COLO668 (cell line): Measurements from ENCODE around the gene TCF4.
A peak's percentile ranks its signal among the peaks of the same experiment; 100 is the strongest.
"Not testable (repeated sequence)": the region's sequence is repeated elsewhere in the genome, so short reads cannot be mapped to it uniquely, and the experiment has no call there.

Experiments
- DNase-seq: peaks from one replicate; lab custom pipeline; 2025; ENCODE audit not compliant: unreplicated experiment; lab: John Stamatoyannopoulos, UW

TCF4 gene

GRCh38 chr18:55479656-55480420 lies 108.2 kb downstream of the TCF4 start:
- no peak for DNase-seq

DNA sequence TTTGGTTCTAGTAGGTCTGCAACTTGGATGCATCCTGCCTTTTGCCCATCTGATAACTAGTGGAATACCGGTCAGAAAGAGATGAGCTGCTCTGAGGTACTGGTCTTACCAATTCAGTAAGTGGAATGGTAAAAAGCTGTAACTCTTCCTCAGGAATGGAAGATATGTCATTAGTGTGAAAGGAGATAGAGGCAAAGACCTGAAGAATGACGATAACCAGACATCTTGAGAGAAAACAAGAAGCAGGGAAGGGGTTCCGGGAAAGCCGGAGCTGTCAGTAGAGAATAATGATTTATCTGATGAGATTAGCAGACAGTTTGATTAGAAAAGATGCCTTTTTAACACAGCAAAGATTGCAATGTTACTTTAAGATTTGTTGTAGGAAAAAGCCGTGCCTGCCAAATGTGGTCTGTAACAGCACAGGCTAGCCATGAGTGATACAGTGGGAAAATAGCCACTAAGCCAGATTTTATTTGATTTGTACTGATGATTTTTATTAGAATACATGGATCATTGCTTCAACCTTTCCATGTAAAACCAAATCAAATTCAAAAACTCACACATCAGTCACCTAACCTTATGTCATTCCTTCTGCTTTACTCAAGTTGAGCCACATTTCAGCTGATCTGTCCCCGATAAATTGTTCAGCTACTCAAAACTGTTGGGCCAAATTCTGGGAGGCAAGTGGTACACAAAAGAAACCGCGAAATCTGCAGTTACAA lies 110.0 kb downstream of the TCF4 start:
- no peak for DNase-seq

- no peak for DNase-seq
Observed at GRCh38 chr18:55477499-55477859, 110.5 kb downstream of the TCF4 start.

GRCh38 chr18:55475916-55476315 lies 112.1 kb downstream of the TCF4 start:
- DNase-seq: no peak

DNA sequence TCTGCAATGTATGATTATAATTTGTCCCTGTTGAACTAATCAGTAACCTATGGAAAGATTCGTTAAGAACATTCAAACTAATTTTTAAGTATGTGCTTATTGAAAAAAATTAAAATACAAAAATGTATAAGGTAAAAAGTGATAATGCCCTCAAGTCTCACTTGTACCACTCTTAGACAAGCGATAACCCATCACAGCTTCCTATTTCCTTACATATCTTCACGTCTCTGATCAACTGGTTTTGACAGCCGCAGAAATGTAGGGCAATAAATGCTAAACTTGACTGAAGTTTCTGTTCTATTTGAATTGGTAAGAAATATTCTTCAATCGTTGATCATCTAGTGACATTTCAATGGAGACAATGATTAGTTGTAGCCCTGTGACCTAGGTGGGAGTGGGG lies 112.5 kb downstream of the TCF4 start:
- no peak for DNase-seq

DNA sequence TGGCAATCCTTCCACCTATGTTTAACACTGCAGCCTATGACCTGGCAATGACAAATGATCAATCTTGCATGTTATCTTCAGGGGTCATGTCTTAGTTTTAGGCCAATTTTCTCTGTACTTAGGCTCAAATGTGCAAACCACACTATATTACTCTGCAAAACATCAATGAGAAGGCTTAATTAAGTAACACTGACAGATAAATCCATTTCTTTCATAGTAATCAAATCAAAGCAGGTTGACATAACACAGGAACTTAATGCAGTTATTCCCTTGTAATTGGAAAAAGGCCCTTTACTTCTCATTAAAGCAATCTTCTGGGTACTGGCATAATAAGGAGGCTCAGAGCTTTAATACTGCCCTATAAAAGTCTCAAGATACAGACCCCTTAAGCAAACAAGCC lies 114.4 kb downstream of the TCF4 start:
- no peak for DNase-seq

GRCh38 chr18:55473058-55473457 lies 114.9 kb downstream of the TCF4 start:
- no peak for DNase-seq

GRCh38 chr18:55470826-55471225 lies 117.2 kb downstream of the TCF4 start:
- DNase-seq: no peak

DNA sequence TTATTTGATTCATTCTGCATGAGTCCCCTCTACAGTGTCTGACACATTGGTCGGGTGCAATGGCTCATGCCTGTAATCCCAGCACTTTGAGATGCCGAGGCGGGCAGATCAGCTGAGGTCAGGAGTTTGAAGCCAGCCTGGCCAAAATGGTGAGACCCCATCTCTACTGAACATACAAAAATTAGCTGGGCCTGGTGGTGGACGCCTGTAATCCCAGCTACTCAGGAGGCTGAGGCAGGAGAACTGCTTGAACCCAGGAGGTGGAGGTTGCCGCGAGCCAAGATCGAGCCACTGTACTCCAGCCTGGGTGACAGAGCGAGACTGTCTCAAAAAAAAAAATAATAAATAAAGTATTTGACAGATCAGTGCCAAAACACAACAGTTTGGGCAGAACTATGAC lies 118.9 kb downstream of the TCF4 start:
- DNase-seq: not testable (repeated sequence)

GRCh38 chr18:55466789-55467188 lies 121.2 kb downstream of the TCF4 start:
- no peak for DNase-seq

DNA sequence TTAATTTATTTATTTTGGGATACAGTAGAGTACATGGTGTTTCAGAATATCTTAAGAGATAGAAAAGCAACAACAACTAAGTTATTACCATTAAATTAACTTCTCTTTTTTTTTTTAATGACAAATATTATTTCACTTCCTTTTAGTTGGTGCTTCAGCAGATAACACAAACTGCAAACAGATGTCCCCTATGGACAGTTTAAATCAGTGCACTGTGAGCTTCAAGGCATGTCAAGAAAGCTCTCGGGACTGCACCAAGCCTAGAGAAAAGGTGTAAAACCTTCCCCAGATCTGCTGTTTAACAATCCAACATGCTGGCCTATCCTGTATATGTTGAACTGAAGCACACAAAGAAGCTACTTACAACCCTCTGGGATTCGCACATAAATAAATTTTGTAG lies 122.7 kb downstream of the TCF4 start:
- DNase-seq: no peak

DNA sequence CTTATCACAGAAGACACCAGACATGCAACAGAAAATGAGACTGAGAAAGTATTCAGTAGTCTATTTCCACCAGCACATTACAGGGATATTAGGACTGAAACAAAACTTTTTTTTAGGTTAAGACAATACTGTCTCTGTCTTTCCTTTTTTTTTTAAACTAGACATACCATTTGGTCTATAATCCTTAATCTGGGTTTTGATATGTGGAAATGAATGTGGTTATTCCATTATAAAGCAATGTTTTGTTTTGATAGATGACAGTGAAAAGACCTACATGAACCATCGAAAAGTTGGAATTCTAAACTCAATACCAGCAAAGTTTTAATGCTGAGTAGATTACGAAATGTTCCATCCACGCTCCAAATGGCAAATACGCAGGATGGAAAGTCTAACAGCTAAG lies 123.4 kb downstream of the TCF4 start:
- no peak for DNase-seq

GRCh38 chr18:55462652-55463051 lies 125.3 kb downstream of the TCF4 start:
- DNase-seq: no peak

GRCh38 chr18:55461848-55462247 lies 126.1 kb downstream of the TCF4 start:
- DNase-seq: no peak

- no peak for DNase-seq
Observed at GRCh38 chr18:55458456-55459203, 129.4 kb downstream of the TCF4 start.

- no peak for DNase-seq
Observed at GRCh38 chr18:55457028-55457427, 131.0 kb downstream of the TCF4 start.

DNA sequence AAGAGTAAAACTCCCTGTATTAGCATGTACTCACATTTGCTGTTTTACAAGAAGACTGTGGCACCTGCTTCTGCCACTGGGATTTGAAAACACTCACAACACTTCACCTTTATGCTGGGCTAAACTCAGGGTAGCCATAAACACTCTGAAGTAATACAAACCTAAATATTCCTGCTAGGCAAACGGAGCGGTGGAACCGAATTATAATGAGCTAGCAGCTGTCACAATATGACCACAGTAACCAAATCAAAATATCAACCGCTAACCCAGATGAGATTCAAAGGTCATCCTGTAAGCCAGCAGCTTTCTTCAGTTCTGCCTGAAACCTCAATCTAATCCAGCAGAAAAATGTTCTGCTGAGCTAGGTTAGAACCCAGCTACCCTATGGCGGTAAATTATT lies 132.1 kb downstream of the TCF4 start:
- peak; percentile 27 for DNase-seq

DNA sequence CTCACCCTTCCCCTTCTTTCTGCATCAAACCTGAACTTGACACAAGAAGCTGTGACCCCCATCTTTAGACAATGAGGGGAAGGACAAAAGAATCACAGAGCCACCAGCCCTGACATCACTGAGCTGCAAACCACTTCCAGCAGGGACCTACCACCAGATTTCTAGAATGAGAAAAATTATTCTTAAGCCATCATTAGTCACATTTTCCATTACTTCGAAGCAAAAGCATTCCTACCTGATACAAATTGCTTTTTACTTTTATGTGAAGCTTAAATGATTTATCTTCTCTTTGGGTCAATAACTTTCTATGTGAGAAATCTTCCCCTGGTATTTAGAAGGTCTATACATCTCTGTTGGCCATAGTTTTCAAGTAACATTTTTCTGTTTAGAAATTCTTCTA lies 134.8 kb downstream of the TCF4 start:
- DNase-seq: no peak

GRCh38 chr18:55452123-55452611 lies 135.8 kb downstream of the TCF4 start:
- no peak for DNase-seq

DNA sequence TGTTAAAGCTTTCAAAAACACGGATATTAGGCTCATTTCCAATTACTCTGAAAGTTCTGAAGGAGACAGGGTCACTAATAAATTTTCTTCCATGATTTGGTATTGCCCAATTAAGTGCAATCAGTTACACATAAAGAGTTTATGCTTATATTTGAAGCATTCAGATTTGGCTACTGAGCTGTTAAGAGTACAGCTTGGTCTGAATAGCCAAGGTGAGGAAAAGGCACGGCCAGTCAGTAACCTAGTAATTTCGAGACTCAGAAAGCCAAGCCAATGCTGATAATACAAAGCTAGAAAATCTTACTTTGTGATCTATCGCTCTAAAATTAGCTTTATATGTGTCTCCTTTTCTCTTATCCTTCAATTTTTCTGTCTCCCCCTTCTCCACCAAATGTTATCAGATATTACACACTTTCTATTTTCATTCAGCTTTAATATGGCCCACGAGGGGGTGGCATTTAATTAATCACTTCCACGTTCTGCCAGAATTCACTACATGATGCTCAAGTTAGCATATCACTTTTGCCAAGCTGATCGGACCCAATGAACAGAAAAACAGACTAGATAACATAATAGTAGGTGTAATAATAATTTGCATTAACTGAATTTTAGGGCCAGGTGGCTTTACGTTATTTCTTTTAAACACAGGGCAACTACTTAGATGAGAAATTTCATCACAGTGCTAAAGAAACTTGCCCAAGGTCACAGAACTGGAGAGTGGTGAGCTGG lies 138.4 kb downstream of the TCF4 start:
- DNase-seq: no peak

DNA sequence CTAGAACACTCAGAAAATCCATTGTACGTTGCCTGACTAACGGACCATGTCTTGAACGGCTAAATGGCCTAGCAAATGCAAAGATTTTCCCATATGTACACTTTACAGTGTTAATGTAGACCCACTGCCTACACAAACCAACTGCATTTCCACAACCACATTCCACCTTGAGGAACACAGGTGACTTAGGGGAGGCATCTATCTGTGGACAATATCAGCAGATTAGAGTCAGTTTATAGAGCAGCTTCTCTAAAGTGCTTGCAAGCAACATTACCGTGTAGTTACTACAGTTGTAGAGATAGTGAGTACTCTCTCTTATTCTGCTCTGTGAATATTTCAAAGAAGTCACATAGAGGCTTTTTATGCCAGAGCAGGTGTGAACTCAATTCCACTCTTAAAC lies 139.6 kb downstream of the TCF4 start:
- no peak for DNase-seq
